ENCODE data around the gene ELN.

The ELN gene

GRCh38 chr7:74083117-74083876 is 55.3 kb downstream of the ELN start, which contains the start of gene LIMK1:
TSS of gene LIMK1 (plus strand) at chr7:74083804. CDS start at chr7:74083991, 187 bp downstream.
- no CpG with 5 or more reads among the region's 71 CpGs for WGBS (ENCODE audit: insufficient coverage, insufficient read length)
- no peaks in the 10 kb centered on the region for H3K27me3 ChIP-seq (ENCODE audit: control insufficient read depth, insufficient read depth, low read length)
- H3K36me3 ChIP-seq (ENCODE audit: control insufficient read depth, insufficient read depth, low read length): 0 out of 2 replicates have a peak, but pooled peaks cover 7% of the 10 kb centered on the region
- H3K4me1 ChIP-seq (ENCODE audit: control insufficient read depth, insufficient read depth, low read length): peaks cover 8% of the 10 kb centered on the region
- H3K4me3 ChIP-seq (ENCODE audit: low read length): peak within 1 kb of the TSS; percentile 86; the same call in 1 of the 2 replicates
- H3K27ac ChIP-seq (ENCODE audit: low read length): no peak within 1 kb of the TSS
- DNase-seq (ENCODE audit: low read depth, low spot score): peak; percentile 55
- H3K9me3 ChIP-seq (ENCODE audit: control insufficient read depth, insufficient read depth, low read length): no peaks in the 10 kb centered on the region

GRCh38 chr7:74083928-74084721 is 56.2 kb downstream of the ELN start:
- WGBS (ENCODE audit: insufficient coverage, insufficient read length): no CpG with 5 or more reads among the region's 61 CpGs
- H3K4me1 ChIP-seq (ENCODE audit: control insufficient read depth, insufficient read depth, low read length): peaks cover 8% of the 10 kb centered on the region
- peak overlapping the region; percentile 86; the same call in 1 of the 2 replicates for H3K4me3 ChIP-seq (ENCODE audit: low read length)
- 0 out of 2 replicates have a peak, but pooled peaks cover 7% of the 10 kb centered on the region for H3K36me3 ChIP-seq (ENCODE audit: control insufficient read depth, insufficient read depth, low read length)
- no peak for DNase-seq (ENCODE audit: low read depth, low spot score)
- H3K9me3 ChIP-seq (ENCODE audit: control insufficient read depth, insufficient read depth, low read length): no peaks in the 10 kb centered on the region
- no peak overlapping the region for H3K27ac ChIP-seq (ENCODE audit: low read length)
- no peaks in the 10 kb centered on the region for H3K27me3 ChIP-seq (ENCODE audit: control insufficient read depth, insufficient read depth, low read length)

- WGBS (ENCODE audit: insufficient coverage, insufficient read length): no CpG with 5 or more reads among the region's 6 CpGs
- Histone ChIP-seq H3K4me1 (ENCODE audit: control insufficient read depth, insufficient read depth, low read length) (peaks cover 8% of the 10 kb centered on the region), H3K27ac (ENCODE audit: low read length) (no peak overlapping the region), H3K4me3 (ENCODE audit: low read length) (peak overlapping the region; percentile 86; the same call in 1 of the 2 replicates), H3K36me3 (ENCODE audit: control insufficient read depth, insufficient read depth, low read length) (0 out of 2 replicates have a peak, but pooled peaks cover 7% of the 10 kb centered on the region), H3K9me3 (ENCODE audit: control insufficient read depth, insufficient read depth, low read length) (no peaks in the 10 kb centered on the region), H3K27me3 (ENCODE audit: control insufficient read depth, insufficient read depth, low read length) (no peaks in the 10 kb centered on the region)
- DNase-seq (ENCODE audit: low read depth, low spot score): no peak
These were observed 57.0 kb downstream of the ELN start for GRCh38 chr7:74084722-74085578.

GRCh38 chr7:74087791-74088453 is 59.9 kb downstream of the ELN start:
- Histone ChIP-seq H3K27me3 (ENCODE audit: control insufficient read depth, insufficient read depth, low read length) (no peaks in the 10 kb centered on the region), H3K4me1 (ENCODE audit: control insufficient read depth, insufficient read depth, low read length) (peaks cover 13% of the 10 kb centered on the region), H3K27ac (ENCODE audit: low read length) (no peak overlapping the region), H3K36me3 (ENCODE audit: control insufficient read depth, insufficient read depth, low read length) (0 out of 2 replicates have a peak, but pooled peaks cover 7% of the 10 kb centered on the region), H3K9me3 (ENCODE audit: control insufficient read depth, insufficient read depth, low read length) (no peaks in the 10 kb centered on the region), H3K4me3 (ENCODE audit: low read length) (no peak overlapping the region)
- WGBS (ENCODE audit: insufficient coverage, insufficient read length): no CpG with 5 or more reads among the region's 10 CpGs
- DNase-seq (ENCODE audit: low read depth, low spot score): no peak

GRCh38 chr7:74092321-74092963 is 64.5 kb downstream of the ELN start:
- Histone ChIP-seq H3K27me3 (ENCODE audit: control insufficient read depth, insufficient read depth, low read length) (no peaks in the 10 kb centered on the region), H3K27ac (ENCODE audit: low read length) (no peak overlapping the region), H3K9me3 (ENCODE audit: control insufficient read depth, insufficient read depth, low read length) (no peaks in the 10 kb centered on the region), H3K4me3 (ENCODE audit: low read length) (no peak overlapping the region), H3K4me1 (ENCODE audit: control insufficient read depth, insufficient read depth, low read length) (peaks cover 17% of the 10 kb centered on the region), H3K36me3 (ENCODE audit: control insufficient read depth, insufficient read depth, low read length) (peaks cover 4% of the 10 kb centered on the region; the same call in 1 of the 2 replicates)
- no peak for DNase-seq (ENCODE audit: low read depth, low spot score)
- WGBS (ENCODE audit: insufficient coverage, insufficient read length): no CpG with 5 or more reads among the region's 13 CpGs

- H3K4me3 ChIP-seq (ENCODE audit: low read length): no peak overlapping the region
- no peak overlapping the region for H3K27ac ChIP-seq (ENCODE audit: low read length)
- DNase-seq (ENCODE audit: low read depth, low spot score): no peak
These were observed 65.0 kb downstream of the ELN start for GRCh38 chr7:74092964-74093471.

GRCh38 chr7:74093671-74094223 is 65.8 kb downstream of the ELN start:
- Histone ChIP-seq H3K27ac (ENCODE audit: low read length) (no peak overlapping the region), H3K4me3 (ENCODE audit: low read length) (no peak overlapping the region), H3K36me3 (ENCODE audit: control insufficient read depth, insufficient read depth, low read length) (peaks cover 9% of the 10 kb centered on the region; the same call in 1 of the 2 replicates), H3K27me3 (ENCODE audit: control insufficient read depth, insufficient read depth, low read length) (no peaks in the 10 kb centered on the region), H3K4me1 (ENCODE audit: control insufficient read depth, insufficient read depth, low read length) (peaks cover 17% of the 10 kb centered on the region), H3K9me3 (ENCODE audit: control insufficient read depth, insufficient read depth, low read length) (no peaks in the 10 kb centered on the region)
- no CpG with 5 or more reads among the region's 15 CpGs for WGBS (ENCODE audit: insufficient coverage, insufficient read length)
- no peak for DNase-seq (ENCODE audit: low read depth, low spot score)

More at GRCh38 chr7:74092964-74093471, 65.0 kb downstream of the ELN start:
- Histone ChIP-seq H3K36me3 (ENCODE audit: control insufficient read depth, insufficient read depth, low read length) (peaks cover 9% of the 10 kb centered on the region; the same call in 1 of the 2 replicates), H3K4me1 (ENCODE audit: control insufficient read depth, insufficient read depth, low read length) (peaks cover 17% of the 10 kb centered on the region), H3K9me3 (ENCODE audit: control insufficient read depth, insufficient read depth, low read length) (no peaks in the 10 kb centered on the region), H3K27me3 (ENCODE audit: control insufficient read depth, insufficient read depth, low read length) (no peaks in the 10 kb centered on the region)
- no CpG with 5 or more reads among the region's 12 CpGs for WGBS (ENCODE audit: insufficient coverage, insufficient read length)

- H3K4me1 ChIP-seq (ENCODE audit: control insufficient read depth, insufficient read depth, low read length): peaks cover 17% of the 10 kb centered on the region
- WGBS (ENCODE audit: insufficient coverage, insufficient read length): no CpG with 5 or more reads among the region's 32 CpGs
- peaks cover 13% of the 10 kb centered on the region; the same call in 1 of the 2 replicates for H3K36me3 ChIP-seq (ENCODE audit: control insufficient read depth, insufficient read depth, low read length)
- no peaks in the 10 kb centered on the region for H3K27me3 ChIP-seq (ENCODE audit: control insufficient read depth, insufficient read depth, low read length)
- H3K9me3 ChIP-seq (ENCODE audit: control insufficient read depth, insufficient read depth, low read length): no peaks in the 10 kb centered on the region
- DNase-seq (ENCODE audit: low read depth, low spot score): peak; percentile 84
- peak overlapping the region; percentile 20; the same call in 1 of the 2 replicates for H3K4me3 ChIP-seq (ENCODE audit: low read length)
- no peak overlapping the region for H3K27ac ChIP-seq (ENCODE audit: low read length)
These were observed 66.5 kb downstream of the ELN start for GRCh38 chr7:74094224-74095101.
